ENCODE data around the gene ACSS1.

ACSS1 gene

DNA sequence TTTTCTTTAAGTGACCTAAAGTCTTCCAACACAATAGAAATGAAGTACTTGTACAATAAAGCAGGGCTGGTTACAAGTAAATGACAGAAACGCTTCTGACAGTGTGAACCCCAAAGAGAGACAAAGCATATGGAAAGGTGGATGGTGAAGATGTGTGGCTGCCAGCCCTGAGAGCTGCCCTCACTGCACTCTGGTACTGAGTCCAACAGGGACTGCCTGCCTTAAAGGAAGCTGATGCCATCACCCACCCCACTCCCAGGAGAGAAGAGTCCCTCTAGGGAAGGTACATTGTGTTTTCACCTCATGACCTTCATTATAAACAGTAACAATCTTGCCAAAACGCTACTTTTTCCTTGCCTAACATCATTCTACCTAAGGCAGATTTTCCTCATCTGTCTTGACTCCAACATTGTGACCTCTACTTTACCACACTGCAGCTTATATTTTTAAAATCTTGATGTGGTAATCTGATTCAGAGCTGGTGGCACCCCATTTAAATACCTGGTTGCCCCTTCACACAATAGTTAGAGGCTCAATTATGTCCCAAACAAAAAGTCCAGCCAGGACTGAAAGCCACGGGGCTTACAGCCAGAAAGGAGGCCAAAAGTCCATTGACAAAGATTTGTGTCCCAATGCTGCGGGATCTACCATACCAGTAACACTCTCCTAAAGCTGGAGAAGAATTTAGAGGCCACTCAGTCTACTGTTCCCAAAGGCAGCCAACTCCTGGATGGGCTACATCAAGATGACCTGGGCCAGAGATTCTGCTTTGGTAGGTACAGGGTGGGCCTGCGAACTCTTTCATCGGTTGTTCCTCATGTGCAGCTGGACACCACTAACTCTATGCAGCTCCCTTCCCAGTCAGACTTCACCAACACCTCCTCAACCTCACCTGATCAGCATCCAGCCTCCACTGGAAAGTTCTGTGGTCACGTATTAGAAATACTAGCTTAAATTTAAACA, 69.8 kb downstream of the ACSS1 start:
- TF ChIP-seq, protein P1, sequence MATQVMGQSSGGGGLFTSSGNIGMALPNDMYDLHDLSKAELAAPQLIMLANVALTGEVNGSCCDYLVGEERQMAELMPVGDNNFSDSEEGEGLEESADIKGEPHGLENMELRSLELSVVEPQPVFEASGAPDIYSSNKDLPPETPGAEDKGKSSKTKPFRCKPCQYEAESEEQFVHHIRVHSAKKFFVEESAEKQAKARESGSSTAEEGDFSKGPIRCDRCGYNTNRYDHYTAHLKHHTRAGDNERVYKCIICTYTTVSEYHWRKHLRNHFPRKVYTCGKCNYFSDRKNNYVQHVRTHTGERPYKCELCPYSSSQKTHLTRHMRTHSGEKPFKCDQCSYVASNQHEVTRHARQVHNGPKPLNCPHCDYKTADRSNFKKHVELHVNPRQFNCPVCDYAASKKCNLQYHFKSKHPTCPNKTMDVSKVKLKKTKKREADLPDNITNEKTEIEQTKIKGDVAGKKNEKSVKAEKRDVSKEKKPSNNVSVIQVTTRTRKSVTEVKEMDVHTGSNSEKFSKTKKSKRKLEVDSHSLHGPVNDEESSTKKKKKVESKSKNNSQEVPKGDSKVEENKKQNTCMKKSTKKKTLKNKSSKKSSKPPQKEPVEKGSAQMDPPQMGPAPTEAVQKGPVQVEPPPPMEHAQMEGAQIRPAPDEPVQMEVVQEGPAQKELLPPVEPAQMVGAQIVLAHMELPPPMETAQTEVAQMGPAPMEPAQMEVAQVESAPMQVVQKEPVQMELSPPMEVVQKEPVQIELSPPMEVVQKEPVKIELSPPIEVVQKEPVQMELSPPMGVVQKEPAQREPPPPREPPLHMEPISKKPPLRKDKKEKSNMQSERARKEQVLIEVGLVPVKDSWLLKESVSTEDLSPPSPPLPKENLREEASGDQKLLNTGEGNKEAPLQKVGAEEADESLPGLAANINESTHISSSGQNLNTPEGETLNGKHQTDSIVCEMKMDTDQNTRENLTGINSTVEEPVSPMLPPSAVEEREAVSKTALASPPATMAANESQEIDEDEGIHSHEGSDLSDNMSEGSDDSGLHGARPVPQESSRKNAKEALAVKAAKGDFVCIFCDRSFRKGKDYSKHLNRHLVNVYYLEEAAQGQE (IDR thresholded peaks at IDR 0.05; ENCODE audit: insufficient read depth in 1 of 2, low read depth in 2 of 2, low read length in 2 of 2) = no peak
- no peak for TF ChIP-seq POLR2AphosphoS5 (IDR thresholded peaks at IDR 0.05; ENCODE audit: low read depth, low read length)
- TF ChIP-seq SIN3A (IDR thresholded peaks at IDR 0.05; ENCODE audit: borderline replicate concordance, insufficient read depth, low read length) = no peak
- no peak for TF ChIP-seq TAF1 (IDR thresholded peaks at IDR 0.05; ENCODE audit: borderline replicate concordance, insufficient read depth, low read length)
- no peak for TF ChIP-seq FOXP2 (optimal IDR thresholded peaks at IDR 0.05; ENCODE audit: borderline replicate concordance, extremely low read depth, extremely low read length, insufficient read depth)

DNA sequence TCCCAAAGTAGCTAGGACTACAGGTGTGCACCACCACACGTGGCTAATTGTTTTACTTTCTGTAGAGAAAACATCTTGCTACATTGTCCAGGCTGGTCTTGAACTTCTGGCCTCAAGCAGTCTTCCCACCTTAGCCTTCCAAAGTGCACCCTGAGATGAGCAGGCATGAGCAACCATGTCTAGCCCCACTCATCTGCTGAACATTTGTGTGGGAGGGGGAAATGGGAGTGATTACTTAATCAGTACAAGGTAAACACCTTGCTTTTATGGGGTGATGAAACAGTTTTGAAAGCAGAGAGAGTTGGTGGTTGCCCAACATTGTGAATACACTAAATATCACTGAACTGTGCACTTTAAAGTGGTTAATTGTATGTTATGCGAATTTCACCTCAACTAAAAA, 70.7 kb downstream of the ACSS1 start:
- TF ChIP-seq FOXP2 (optimal IDR thresholded peaks at IDR 0.05; ENCODE audit: borderline replicate concordance, extremely low read depth, extremely low read length, insufficient read depth) (no peak), SIN3A (IDR thresholded peaks at IDR 0.05; ENCODE audit: borderline replicate concordance, insufficient read depth, low read length) (no peak), POLR2AphosphoS5 (IDR thresholded peaks at IDR 0.05; ENCODE audit: low read depth, low read length) (no peak), TAF1 (IDR thresholded peaks at IDR 0.05; ENCODE audit: borderline replicate concordance, insufficient read depth, low read length) (no peak)
- TF ChIP-seq, protein P1 (IDR thresholded peaks at IDR 0.05; ENCODE audit: insufficient read depth in 1 of 2, low read depth in 2 of 2, low read length in 2 of 2) = no peak

DNA sequence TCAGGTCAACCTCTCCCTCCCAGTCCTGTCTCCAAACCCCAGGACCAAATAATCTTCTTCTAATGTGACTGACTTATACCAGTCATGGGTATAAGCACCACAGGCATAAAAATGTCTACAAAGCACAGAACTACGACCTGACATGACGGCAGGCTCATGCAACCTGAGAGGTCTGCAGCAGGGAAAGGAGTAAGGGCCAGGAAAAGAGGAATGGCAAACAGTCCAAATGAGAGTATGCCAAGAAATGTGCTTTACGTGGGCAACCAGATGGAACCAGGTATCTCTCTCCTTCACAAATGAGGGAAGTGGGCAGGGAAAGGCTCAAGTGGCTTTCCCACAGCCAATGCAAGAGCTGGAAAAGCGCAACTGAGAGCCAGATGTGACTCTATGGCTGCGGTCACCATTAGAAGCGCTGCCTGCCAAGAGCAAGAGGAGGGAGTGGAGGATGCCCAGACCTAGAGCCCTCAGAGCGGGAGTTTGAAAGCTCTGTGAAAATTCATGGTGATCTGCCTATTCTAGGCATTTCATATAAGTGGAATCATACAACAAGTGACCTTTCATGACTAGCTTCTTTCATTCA, 71.4 kb downstream of the ACSS1 start:
- TF ChIP-seq, protein P1 (IDR thresholded peaks at IDR 0.05; ENCODE audit: insufficient read depth in 1 of 2, low read depth in 2 of 2, low read length in 2 of 2) = no peak
- TF ChIP-seq FOXP2 (optimal IDR thresholded peaks at IDR 0.05; ENCODE audit: borderline replicate concordance, extremely low read depth, extremely low read length, insufficient read depth) = no peak
- TF ChIP-seq POLR2AphosphoS5 (IDR thresholded peaks at IDR 0.05; ENCODE audit: low read depth, low read length) = no peak
- TF ChIP-seq TAF1 (IDR thresholded peaks at IDR 0.05; ENCODE audit: borderline replicate concordance, insufficient read depth, low read length) = no peak
- TF ChIP-seq SIN3A (IDR thresholded peaks at IDR 0.05; ENCODE audit: borderline replicate concordance, insufficient read depth, low read length) = no peak

DNA sequence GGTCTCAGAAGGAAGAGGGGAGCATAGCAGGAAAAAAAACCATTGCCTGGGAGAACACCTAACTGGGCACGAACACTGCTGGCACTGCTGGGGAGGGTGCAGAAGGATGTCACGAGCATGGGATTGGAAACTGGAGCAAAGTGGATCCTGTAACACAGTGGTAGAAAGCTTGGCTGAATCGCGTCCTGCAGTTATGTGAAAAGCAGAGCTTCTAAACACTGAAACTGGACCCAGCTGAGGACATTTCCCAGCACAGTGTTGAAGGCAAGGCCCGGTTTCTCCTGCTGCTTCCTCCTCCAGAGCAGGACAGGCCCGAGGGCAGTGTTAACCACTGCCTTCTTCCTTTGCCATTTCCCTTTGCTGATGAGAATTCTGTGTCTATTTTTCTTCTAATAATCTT, 72.1 kb downstream of the ACSS1 start:
- TF ChIP-seq TAF1 (IDR thresholded peaks at IDR 0.05; ENCODE audit: borderline replicate concordance, insufficient read depth, low read length) (no peak), SIN3A (IDR thresholded peaks at IDR 0.05; ENCODE audit: borderline replicate concordance, insufficient read depth, low read length) (no peak), FOXP2 (optimal IDR thresholded peaks at IDR 0.05; ENCODE audit: borderline replicate concordance, extremely low read depth, extremely low read length, insufficient read depth) (no peak), POLR2AphosphoS5 (IDR thresholded peaks at IDR 0.05; ENCODE audit: low read depth, low read length) (no peak)
- TF ChIP-seq, protein P1 (IDR thresholded peaks at IDR 0.05; ENCODE audit: insufficient read depth in 1 of 2, low read depth in 2 of 2, low read length in 2 of 2) = no peak

Measured in PFSK-1 (cell line).